Stimulated activated CD4-positive, alpha-beta T cell treated with anti-CD3 and anti-CD28 coated beads, Interleukin-2, amount 100 ng/mL, for 24 hours (primary cell): ENCODE results near the gene NPPB.

Experiments
- DNase-seq, 2 donors: peaks; one replicate each; pipeline ENCODE4 v3.0.0-alpha.2; 2020

Gene NPPB

DNA sequence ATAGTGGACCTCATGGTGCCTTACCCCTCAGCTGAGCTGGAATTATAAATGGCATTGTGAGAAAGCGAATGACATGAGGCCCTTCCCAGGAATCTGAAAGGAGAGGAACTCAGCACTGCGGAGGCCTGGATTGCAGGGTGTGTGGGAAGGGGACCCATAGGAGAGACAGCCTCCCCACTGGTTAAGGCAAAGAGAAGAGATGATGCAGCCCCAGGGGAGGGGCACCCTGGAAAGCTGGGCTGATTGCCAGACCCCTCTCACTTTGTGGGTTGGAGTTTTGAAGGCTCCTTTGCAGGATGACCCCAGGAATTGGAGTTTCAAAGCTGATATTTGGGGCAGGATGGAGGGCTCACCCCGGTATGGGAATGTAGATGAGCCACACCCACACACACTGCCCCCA is 2.0 kb downstream of the NPPB start:
- no peak for DNase-seq

- DNase-seq, result no peak
These were observed 3.3 kb downstream of the NPPB start for GRCh38 chr1:11855430-11855829.

- no peak for DNase-seq
These were observed 4.2 kb downstream of the NPPB start for GRCh38 chr1:11854519-11854918.

GRCh38 chr1:11851180-11851579 is 7.6 kb downstream of the NPPB start:
- DNase-seq, result no peak

GRCh38 chr1:11850156-11850555 is 8.6 kb downstream of the NPPB start:
- DNase-seq, result no peak

GRCh38 chr1:11848373-11848700 is 10.4 kb downstream of the NPPB start:
- DNase-seq, result no peak

DNA sequence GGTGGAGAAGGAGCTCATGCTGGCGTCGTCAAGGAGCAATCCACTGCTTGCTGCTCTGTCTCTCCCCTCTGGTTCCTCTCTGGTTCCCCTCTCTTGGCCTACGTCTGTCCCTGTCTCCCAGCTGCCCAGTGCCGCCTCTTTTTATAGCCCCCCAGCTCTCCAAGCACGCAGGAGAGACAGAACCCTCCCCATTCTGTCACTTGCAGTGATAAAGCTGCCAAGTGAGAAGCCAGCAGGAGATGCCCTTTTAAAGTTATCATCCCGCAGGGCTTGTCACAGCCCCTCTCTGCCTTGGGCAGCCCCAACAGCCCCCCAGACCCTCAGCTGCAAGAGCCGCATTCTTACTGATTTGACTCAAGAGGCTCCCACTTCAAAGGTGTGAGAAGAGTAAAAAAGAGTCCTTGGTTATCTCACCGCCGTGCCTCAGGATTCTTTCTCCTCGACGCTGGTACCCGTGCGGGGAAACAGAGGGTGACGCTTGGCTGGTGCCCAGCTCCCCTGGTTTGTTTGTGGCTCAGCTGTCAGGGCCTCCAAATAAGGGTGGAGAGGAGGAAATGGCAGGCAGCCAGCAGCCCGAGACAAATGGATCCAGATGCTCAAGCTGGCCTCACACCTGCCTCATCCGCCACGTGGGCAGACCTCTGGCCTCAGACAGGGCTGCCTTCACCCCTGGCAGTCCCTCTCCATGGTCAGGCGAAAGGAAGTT is 10.9 kb downstream of the NPPB start, which contains the start of gene NPPA:
NPPA (minus strand) TSS at position 117 of the 706 bp plus-strand sequence; CDS start at position 18, 99 bp downstream.
- DNase-seq, result no peak

- no peak for DNase-seq
These were observed 13.0 kb downstream of the NPPB start for GRCh38 chr1:11845641-11846335.

DNA sequence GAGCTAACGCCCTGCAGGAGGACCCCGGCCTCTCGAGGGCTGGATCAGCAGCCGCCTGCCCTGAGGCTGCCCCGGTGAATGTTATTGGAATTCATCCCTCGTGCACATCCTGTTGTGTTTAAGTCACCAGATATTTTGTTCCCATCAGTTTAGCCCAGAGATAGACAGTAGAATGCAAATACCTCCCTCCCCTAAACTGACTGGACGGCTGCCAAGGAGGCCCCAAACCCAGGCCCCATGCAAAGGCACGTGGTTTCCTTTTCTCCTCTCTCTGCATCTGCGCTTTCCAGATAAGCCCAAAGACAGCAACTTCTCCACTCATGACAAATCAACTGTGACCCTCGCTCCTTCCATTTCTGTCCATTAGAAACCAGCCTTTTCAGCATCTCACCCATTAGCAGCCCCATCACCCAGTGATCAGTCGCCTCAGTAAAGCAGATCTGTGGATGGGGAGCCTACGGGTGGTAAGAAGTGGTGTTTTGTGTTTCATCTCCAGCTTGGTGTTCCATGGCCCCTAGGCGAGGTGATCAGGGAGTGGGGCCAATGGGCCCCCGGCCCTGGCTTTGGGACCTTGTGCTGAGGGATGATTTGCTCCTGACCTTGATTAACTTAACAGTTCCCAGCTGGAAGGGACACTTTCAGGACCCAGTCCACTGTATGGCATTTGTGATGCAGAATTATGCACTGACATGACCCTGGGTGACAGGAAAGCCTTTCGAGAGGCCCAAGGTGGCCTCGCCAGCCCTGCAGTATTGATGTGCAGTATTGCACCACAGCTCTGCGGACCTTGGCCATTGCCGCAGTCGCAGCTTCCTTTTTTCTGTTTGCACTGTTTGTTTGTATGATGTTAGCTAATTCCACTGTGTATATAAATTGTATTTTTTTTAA is 16.3 kb downstream of the NPPB start:
- DNase-seq, result no peak

- DNase-seq, result no peak
These were observed 17.2 kb downstream of the NPPB start for GRCh38 chr1:11841245-11842153.

GRCh38 chr1:11839727-11840705 is 18.7 kb downstream of the NPPB start:
- no peak for DNase-seq

DNA sequence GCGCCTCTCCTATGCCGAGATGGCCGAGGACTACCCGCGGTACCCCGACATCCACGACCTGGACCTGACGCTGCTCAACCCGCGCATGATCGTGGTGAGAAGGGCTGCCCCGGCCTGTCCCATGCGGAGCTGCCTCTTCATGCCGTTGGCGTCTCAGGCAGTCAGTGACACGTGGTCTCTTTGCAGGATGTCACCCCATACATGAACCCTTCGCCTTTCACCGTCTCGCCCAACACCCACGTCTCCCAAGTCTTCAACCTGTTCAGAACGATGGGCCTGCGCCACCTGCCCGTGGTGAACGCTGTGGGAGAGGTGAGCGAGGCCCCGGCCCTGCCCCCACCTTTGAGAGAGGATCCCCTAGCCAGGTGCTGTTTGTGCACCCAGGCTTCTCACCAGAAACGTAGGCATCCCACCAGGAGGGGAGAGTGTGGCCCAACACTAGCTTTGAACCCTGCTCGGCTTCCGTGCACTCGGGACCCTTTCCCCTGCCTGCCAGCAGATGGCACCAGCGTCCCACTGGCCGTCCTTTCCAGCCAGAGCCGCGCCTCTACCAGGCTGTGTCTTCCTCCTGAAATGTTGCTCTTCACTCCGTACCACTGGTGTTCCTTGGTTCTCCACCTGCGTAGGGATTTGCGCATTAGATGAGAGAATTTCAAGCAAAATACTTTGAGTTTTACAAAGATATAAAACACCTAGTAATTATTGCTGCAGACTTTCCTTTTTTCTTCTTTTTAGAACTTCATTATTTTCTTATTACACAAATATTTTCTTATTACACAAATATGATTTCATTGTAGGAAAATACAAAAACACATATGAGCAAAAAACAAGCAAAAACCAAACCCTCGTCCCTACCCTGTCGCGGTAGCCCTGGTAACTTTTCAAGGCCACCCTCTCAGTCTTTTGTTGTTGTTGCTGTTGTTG is 20.1 kb downstream of the NPPB start:
- peak; percentile 76 to 78 for DNase-seq

- DNase-seq, result no peak
These were observed 20.9 kb downstream of the NPPB start for GRCh38 chr1:11837767-11838348.

DNA sequence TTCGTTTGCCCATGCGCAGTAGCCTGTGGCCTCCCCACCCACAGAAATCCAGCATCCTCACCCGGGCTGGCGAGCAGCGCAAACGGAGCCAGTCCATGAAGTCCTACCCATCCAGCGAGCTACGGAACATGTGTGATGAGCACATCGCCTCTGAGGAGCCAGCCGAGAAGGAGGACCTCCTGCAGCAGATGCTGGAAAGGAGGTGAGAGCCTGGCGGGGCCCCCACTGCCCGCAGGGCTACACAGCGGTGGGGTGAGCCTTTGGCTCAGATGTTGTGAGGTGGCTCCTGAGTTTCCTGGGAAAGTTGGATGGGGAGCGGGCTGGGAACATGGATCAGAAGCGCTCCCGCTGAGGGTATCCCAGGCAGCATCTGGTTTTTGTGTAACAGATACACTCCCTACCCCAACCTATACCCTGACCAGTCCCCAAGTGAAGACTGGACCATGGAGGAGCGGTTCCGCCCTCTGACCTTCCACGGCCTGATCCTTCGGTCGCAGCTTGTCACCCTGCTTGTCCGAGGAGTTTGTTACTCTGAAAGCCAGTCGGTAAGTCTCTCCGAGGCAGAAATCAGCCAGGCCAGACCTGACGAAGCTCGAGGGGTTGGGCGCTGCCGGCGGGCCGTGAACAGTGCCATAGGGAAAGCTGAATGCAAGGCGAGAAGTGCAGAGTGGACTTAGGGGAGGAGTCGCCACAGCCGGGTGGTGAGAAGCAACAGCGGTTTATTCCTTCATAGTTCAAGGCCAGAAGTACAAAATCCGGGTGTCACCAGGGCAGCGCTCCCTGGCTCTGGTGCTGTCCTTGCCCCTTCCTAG is 21.6 kb downstream of the NPPB start:
- no peak for DNase-seq

DNA sequence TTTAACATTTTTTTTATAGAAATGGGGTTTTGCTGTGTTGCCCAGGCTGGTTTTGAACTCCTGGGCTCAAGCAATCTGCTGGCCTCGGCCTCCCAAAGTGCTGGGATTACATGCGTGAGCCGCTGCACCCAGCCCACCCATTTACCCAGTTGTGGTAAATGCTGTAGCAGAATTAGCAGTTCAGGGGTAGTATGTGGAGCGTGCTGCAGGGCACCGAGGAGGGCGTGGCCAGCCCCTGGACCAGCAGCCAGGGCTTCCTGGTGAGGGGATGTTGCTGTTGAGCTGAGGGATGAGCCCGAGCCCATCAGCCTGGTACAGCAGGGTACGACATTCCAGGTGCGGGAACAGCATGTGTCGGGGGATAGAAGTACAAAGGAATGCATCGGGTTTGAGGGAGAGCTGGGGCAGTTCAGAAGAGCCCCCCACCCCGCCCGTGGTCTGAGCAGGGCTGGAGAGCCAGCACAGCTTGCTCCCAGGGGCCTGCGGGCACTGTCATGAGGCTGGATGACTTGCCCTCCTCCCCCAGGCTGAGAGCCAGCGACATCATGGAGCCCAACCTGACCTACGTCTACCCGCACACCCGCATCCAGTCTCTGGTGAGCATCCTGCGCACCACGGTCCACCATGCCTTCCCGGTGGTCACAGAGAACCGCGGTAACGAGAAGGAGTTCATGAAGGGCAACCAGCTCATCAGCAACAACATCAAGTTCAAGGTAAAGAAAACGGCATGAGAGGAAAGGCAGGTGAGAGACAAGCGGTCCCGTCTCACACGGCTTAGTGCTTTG is 23.1 kb downstream of the NPPB start:
- DNase-seq, result no peak

DNA sequence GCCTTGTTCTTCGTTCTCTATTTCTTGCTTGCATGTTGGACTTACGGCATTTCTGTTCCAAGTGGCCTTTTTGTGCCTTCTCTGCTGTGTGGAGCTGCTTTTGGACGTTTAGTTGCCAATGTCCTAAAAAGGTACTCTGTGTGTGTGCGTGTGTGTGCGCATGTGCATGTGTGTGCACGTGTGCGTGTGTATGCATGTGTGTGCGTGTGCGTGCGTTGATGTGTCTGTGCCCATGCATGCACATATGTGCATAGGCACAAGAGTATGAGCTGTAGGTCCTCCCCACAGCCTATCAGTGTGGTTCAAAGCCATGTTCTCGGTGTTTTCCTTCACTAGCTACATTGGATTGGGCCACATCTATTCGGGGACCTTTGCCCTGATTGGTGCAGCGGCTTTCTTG is 24.8 kb downstream of the NPPB start:
- no peak for DNase-seq

GRCh38 chr1:11833497-11833896 is 25.2 kb downstream of the NPPB start:
- no peak for DNase-seq
